Measurements from ENCODE around the gene AATF.

DNA sequence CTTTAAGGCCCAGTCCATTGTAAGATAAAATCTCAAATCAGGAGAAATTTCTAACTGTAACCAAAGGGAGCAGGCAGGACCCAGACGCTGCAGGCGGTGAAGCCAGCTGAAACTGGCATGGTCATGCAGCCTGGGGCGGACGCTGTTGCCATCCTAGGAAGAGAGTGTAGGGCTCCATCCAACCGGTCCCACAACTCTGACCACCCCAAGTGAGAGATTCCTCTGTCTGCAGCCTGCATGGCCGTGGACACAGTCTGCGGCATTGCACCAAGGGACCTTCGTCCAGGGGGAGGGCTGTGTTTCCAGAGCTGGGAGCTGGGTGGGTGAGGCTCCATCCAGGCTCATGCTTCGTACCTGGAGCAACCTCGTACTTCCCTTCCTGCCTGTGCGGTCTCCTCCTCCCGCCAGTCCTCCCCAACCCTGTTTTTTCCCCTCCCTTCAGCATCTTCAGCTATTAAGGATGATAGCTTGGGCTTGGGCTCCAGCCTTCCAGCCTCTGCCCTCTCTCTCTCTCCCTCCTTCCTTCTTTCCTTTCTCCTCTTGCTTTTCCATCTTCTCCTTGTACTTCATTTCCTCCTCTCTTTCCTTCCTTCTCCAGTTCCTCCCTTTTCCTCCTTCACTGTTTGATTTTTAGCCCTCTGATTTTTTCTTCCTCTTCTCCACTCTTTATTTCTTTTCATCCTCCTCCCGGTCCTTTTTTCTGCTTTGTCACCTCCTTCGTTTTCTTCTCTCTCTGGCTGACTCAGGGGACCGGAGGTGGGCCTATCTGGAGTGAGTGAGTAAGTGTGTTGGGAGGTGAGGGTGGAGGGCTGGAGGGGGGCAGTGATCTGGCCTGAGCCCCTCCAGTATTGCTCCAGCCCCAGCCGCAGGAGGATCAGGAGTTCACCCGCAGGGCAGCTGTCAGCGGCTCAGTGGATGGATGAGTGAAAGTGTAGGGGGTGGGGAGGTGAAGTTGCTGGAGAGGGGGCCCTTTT lies 28.4 kb upstream of the AATF start:
- TF ChIP-seq CTCF (IDR thresholded peaks at IDR 0.05; ENCODE audit: low read length), result no peak
- TF ChIP-seq EZH2 (IDR thresholded peaks at IDR 0.05; ENCODE audit: borderline replicate concordance, low read length), result no peak
